Neutrophil (primary cell): ENCODE data around the gene SMPDL3B.
A peak's percentile ranks its signal among the peaks of the same experiment; 100 is the strongest.

Experiments
- H3K27ac ChIP-seq: fragments of 200-600 bp; sonication (generic); 2 replicates; pipeline ENCODE4 v1.5.1; 2016; ENCODE audit warnings: mild to moderate bottlenecking, moderate library complexity
- H3K27me3 ChIP-seq: fragments of 200-600 bp; sonication (generic); 2 replicates; pipeline ENCODE4 v1.6.0; 2016; ENCODE audit warnings: mild to moderate bottlenecking
- H3K36me3 ChIP-seq: fragments of 200-600 bp; sonication (generic); 2 replicates; pipeline ENCODE4 v1.5.1; 2017
- H3K4me1 ChIP-seq, 2 experiments: fragments of 200-600 bp in 1 of 2; sonication (generic) in 1 of 2; 1 replicate in 1 of 2; 2 replicates in 1 of 2; pipeline versions ENCODE4 v1.5.1 to v1.6.1; 2013 to 2016; ENCODE audit warnings: low read depth in 1 of 2, low read length in 1 of 2, mild to moderate bottlenecking in 1 of 2, moderate library complexity in 1 of 2; ENCODE audit not compliant: control insufficient read depth in 1 of 2, insufficient read depth in 1 of 2
- H3K4me3 ChIP-seq, 2 experiments: fragments of 200-600 bp in 1 of 2; sonication (generic) in 1 of 2; 1 replicate in 1 of 2; 2 replicates in 1 of 2; pipeline ENCODE4 v1.5.1; 2013 to 2016; ENCODE audit warnings: low read depth in 1 of 2, low read length in 1 of 2, mild to moderate bottlenecking in 1 of 2, moderate library complexity in 1 of 2
- H3K9me3 ChIP-seq: fragments of 200-600 bp; sonication (generic); 2 replicates; pipeline ENCODE4 v1.5.1; 2016
- CTCF ChIP-seq: fragments of 200-600 bp; sonication (generic); IDR thresholded peaks from 2 replicates; pipeline ENCODE4 v1.5.1; 2016; ENCODE audit warnings: antibody characterized with exemption

SMPDL3B gene

DNA sequence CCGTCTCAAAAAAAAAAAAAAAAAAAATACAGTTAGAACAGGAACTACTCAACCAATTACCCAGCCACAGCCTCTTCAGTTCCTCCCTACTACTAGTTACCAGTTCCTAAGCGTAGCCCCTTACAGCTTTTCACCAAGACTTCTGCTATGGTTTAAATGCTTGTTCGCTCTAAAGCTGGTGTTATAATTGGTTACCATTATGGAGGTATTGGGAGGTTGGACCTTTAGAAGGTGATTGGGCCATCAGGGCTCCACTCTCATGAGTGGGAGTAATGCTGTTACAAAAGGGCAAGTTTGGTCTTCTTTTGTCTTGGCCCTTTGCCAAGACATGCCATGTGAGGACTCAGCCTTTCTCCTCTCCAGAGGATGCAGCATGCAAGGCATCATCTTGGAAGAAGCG lies 3.0 kb upstream of the SMPDL3B start:
- no peak for TF ChIP-seq CTCF
- Histone ChIP-seq H3K4me1 (peaks cover 24 to 31% of the 10 kb centered on the region in 2 experiments), H3K36me3 (no peaks in the 10 kb centered on the region), H3K27ac (peak overlapping the region; percentile 67), H3K9me3 (no peaks in the 10 kb centered on the region), H3K27me3 (peaks cover 6% of the 10 kb centered on the region), H3K4me3 (no peak overlapping the region)

- no peaks in the 10 kb centered on the region for H3K9me3 ChIP-seq
- no peak overlapping the region for H3K4me3 ChIP-seq
- peaks cover 35 to 44% of the 10 kb centered on the region in 2 experiments for H3K4me1 ChIP-seq
- H3K36me3 ChIP-seq: no peaks in the 10 kb centered on the region
- TF ChIP-seq CTCF: no peak
- H3K27ac ChIP-seq: no peak overlapping the region
- peaks cover 6% of the 10 kb centered on the region for H3K27me3 ChIP-seq
Measured at GRCh38 chr1:27935721-27936120, 921 bp downstream of the SMPDL3B start.

DNA sequence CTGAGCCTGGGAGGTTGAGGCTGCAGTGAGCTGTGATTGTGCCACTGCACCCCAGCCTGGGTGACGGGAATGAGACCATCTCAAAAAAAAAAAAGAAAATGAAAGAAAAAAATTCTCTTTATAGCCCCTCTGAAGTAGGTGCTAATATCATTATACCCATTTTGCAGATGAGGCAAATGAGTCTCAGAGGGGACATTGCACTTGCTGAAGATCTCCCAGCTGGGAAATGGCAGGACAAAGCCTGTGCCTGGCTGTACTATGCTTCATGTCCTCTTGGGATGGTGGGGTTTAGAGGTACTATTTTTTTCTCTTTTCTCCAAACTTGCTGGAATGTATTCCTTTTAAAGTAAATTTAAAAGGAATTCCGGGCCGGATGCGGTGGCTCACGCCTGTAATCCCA lies 1.6 kb downstream of the SMPDL3B start:
- Histone ChIP-seq H3K36me3 (no peaks in the 10 kb centered on the region), H3K4me1 (peaks cover 37 to 46% of the 10 kb centered on the region in 2 experiments), H3K4me3 (no peak overlapping the region), H3K9me3 (no peaks in the 10 kb centered on the region), H3K27ac (no peak overlapping the region), H3K27me3 (peaks cover 6% of the 10 kb centered on the region)
- TF ChIP-seq CTCF: no peak

DNA sequence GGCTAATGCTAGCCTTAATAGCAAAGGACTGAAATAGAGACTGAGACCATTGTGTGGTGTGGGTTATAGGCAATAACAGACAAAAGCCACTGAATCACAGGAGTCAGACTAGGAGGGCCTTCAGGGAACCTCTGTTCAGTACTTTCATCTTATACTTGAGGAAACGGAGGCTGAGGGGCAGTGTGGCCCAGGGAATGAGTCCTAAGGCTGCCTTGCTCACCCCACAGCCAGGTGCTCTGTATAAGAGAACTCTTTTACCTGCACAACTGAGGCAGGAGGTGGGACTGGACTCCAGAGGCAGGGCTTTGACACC lies 2.7 kb downstream of the SMPDL3B start:
- no peak overlapping the region for H3K4me3 ChIP-seq
- TF ChIP-seq CTCF: no peak
- H3K9me3 ChIP-seq: no peaks in the 10 kb centered on the region
- no peaks in the 10 kb centered on the region for H3K36me3 ChIP-seq
- H3K27me3 ChIP-seq: peaks cover 6% of the 10 kb centered on the region
- H3K4me1 ChIP-seq: peaks cover 41 to 48% of the 10 kb centered on the region in 2 experiments
- H3K27ac ChIP-seq: no peak overlapping the region

DNA sequence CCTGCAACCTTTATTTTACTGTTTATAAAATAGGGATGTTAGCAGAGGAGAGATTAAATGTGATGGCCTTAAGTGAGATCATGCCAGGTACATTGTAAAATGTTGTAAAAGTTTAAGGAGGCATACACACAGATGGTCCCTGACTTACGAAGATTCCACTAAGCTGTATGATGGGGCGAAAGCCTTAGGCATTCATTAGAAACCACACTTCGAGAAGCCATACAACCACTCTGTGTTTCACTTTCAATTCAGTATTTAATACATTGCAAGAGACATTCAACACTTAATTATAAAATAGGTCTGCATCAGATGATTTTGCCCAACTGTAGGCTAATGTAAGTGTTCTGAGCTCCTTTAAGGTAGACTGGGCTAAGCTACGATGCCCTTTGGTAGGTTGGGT lies 3.7 kb downstream of the SMPDL3B start:
- H3K4me3 ChIP-seq: no peak overlapping the region
- H3K27ac ChIP-seq: no peak overlapping the region
- H3K27me3 ChIP-seq: peaks cover 6% of the 10 kb centered on the region
- no peaks in the 10 kb centered on the region for H3K36me3 ChIP-seq
- H3K9me3 ChIP-seq: no peaks in the 10 kb centered on the region
- peaks cover 51 to 58% of the 10 kb centered on the region in 2 experiments for H3K4me1 ChIP-seq
- no peak for TF ChIP-seq CTCF

- Histone ChIP-seq H3K4me3 (peak overlapping the region in 1 of 2 experiments; percentile 2), H3K4me1 (peaks cover 57 to 68% of the 10 kb centered on the region in 2 experiments), H3K27me3 (peaks cover 6% of the 10 kb centered on the region), H3K9me3 (no peaks in the 10 kb centered on the region), H3K27ac (peak overlapping the region; percentile 91), H3K36me3 (no peaks in the 10 kb centered on the region)
- TF ChIP-seq CTCF: peak; percentile 78
Measured at GRCh38 chr1:27940297-27940696, 5.5 kb downstream of the SMPDL3B start.
